Measurements from ENCODE around the gene PRSS33.

Gene PRSS33

DNA sequence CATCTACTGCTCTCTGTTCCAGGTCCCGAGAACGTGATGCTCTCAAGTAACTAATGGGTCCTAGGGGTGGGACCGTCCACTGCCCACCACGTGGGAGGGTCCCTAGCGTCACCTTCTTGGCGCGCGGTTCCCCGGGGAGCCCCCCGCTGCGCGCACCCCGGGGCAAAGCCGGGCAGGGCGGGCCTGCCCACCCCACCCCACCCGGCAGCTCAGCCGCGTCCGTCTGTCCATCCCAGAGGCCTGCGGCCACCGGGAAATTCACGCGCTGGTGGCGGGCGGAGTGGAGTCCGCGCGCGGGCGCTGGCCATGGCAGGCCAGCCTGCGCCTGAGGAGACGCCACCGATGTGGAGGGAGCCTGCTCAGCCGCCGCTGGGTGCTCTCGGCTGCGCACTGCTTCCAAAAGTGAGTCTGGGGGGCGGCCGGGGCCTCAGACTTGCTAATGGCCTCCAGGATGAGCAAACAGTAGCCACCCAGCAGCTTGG, 11.4 kb upstream of the PRSS33 start:
- DNase-seq = no peak

DNA sequence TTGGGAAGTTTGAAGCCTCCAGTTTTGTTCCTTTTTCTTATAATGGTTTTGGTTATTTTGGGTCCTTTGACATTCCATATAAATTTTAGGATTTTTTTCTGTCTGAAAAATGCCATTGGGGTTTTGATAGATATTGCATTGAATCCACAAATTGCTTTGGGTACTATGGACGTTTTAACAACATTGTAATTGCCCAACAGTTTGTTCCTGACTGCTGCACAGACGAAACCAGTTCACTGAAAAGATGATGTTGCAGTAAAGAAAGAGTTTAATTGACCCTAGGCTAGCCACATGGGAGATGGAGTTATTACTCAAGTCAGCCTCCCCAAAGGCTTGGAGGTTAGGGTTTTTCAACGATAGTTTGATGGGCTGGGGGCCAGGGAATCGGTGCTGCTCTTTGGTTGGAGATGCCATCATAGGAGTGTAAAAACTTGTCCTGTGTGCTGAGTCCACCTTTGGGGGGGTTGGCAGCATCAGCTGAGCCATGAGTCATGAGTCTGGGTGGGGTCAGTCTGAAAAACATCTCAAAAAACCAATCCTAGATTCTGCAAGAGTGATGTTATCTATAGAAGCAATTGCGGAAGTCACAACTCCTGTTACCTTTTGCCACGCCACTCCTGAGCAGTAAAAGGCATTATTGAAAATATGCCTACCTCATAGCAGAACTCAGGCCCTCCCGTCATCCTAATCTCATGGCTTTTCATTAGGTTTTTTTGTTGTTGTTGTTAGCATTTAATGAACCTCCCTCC, 8.2 kb upstream of the PRSS33 start:
- no peak for DNase-seq

DNA sequence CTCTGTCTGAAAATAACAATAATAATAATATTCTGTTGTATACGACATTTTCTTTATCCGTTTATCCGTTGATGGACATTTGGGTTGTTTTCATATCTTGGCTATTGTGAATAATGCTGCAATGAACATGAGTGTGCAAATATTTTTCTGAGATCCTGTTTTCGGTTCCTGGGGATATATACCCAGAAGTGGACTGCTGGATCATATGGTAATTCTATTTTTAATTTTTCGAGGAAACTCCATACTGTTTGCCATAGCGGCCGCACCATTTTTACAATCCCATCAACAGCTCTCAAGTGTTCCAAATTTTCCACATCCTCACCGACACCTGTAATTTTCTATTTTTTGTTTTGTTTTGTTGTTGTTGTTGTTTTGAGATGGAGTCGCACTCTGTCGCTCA, 5.6 kb upstream of the PRSS33 start:
- no peak for DNase-seq

DNA sequence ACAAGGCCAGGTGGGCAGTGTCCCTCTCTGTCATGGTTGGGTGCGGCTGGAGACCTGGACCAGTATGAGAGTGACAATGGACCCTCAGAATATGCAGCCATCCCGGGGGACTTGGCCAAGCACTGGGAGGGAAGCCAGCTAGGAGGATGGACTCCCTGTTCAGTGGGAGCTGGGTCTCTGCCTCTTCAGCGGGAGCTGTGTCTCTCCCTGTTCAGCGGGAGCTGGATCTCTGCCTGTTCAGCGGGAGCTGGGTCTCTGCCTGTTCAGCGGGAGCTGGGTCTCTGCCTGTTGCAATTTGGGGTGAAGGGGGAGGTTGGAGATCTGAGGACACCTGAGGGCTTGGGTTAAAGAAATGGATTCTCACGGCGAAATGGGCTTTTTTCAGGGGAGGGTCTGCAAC, 3.8 kb upstream of the PRSS33 start:
- no peak for DNase-seq

DNA sequence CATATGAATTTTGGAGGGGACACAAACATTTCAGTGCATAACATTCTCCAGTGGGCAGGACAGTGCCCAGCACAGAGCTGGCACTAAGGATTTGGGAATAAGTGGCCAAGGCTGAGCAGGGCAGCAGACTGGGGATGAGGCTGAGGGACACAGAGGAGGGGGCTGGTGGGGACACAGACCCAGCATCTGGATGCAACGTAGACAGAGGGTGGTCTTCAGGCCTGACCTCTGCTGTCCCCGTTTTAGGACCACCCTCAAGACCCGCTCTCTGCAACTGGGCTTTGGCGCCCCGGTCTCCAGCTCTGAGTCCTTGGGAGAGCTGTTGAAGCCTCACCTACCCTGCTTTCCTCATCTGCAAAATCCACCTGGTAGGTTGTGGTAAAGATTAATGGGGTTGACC, 3.3 kb upstream of the PRSS33 start:
- DNase-seq = no peak

DNA sequence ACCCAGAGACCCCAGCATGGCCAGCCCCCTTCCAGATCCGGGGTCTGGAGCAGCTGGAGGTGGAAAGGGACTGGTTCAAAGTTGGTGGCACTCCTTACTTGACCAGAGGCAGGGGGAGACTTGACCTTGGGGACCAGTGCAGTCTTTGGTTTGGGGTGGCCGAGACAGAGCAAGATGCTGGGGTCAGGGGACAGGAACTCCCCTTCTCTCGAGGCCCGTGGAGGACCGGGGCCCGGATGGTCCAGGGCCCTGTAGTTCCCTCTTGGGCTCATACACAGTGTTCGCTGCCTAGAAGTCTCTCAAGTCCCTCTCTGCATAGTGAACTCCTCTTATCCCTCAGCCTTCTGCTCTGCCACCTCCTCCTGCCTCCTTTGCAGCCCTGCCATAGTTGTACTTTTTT, 601 bp upstream of the PRSS33 start:
- no peak for DNase-seq

DNA sequence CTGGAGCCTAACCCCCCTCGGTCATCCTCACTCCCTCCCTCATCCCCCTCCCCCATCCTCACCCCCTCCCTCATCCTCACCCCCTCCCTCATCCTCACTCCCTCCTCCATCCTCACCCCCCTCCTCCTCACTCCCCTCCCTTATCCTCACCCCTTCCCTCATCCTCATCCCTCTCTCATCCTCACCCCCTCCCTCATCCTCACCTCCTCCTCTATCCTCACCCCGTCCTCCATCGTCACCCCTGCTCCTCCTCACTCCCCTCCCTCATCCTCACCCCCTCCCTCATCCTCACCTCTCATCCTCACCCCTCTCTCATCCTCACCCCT, 571 bp downstream of the PRSS33 start:
- no peak for DNase-seq

DNA sequence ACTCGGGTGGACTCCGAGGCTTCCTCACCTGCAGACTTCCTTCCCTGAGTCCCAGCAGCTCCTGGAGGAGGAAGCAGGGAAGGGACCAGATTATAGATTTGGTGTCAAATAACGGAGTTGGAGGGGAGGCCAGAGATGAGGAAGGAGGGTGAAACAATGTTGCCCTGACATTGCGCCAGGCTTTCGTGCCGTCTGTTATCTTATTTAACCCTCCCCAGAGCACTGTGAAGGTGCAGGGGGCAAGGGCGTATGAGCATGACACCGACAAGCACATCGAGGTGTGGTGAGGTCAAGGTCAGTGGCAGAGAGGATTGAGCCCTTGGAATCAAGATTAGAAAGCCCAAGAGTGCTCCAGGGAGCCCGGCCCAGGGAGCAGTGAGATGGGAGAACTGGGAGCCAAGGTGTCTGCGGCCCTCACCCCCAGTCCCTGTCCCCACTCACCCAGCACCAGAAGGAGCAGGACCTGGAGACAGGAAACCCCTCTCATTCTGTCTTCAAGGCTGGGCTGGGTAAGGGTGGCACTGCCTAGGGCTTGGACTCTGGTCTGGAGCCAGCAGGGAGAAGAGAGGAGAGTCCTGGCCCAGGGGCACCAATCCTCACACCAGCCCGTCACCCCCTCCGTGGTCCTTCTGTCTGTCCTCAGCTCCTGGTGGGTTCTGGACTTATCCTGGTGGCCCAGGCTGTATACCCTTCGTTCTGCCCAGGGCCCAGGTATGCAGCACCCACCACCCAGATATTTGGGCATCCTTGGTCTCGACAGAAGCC, 1.1 kb downstream of the PRSS33 start:
- no peak for DNase-seq

DNA sequence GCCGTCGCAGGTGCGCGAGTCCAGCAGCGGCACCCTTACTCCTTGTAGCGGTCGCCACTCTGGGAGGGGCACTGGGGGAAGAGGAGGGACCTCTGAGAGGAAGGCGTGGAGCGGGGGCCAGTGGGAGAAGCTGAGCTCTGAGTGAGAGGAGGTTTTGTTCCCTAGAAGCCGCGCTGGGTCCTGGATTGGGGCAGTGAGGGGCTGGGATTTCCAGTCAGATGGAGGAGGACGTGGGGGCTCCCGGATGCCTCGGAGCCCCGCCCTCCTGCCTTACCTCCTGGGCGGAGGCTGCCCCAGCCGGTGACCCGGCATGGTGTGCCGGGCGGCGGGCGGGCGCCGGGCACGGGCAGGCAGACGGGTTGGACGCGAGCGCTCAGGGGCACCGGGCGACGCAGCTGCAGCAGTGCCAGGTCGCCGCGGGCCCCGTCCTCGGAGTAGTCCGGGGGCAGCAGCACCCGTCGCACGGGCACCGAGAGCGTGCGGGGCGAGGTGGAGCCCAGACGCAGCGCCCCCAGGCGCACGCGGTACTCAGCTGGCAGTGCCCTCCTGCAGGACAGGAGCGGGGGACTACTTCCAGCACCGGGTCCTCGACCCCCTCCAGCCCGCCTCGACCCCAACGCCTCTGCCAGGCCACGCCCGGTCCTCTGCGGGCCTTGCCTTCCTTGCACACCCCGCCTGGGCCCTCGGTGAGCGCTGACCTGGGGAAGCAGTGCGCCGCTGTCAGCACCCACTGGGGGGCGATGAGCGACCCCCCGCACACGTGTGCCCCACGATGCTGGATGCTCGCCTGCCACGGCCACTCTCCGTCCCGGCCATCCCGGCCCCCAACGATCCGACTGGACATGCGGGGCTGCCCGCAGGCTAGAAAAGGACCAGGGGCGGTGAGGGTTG, 2.0 kb downstream of the PRSS33 start:
- DNase-seq = no peak

DNA sequence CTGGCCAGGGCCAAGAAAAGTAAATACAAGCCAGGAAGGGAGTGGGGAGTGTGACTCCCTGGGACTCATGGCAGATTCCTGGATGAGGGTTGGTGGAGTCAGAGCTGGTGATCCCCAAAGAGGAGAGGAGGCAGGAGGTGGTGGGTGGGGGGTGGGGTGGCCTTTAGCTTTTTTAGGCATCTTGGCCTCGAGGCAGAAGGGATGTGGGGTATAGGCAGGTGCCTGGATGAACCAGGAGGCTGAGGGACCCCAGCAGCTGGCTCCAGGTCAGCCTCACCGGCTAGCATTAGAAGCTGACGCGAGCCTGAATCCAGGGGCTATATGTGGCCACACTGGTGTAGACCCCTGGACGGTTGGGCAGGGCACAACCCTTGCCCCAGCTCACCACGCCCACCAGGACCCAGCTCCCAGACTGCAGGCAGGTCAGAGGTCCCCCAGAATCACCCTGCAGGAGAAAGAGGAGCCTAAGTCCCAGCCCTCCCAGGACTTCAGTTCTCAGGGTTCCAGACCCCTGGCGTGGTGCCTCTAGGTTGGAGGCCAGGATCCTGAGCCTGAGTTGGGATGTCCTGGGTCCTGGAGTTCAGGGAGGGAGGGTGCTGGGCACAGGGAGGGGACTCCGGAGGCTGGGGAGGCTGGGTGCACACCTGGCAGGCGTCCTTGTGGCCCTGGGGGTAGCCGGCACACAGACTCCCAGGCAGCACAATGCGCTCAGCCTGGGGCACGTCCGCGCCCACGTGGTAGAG, 2.8 kb downstream of the PRSS33 start:
- DNase-seq = no peak

DNA sequence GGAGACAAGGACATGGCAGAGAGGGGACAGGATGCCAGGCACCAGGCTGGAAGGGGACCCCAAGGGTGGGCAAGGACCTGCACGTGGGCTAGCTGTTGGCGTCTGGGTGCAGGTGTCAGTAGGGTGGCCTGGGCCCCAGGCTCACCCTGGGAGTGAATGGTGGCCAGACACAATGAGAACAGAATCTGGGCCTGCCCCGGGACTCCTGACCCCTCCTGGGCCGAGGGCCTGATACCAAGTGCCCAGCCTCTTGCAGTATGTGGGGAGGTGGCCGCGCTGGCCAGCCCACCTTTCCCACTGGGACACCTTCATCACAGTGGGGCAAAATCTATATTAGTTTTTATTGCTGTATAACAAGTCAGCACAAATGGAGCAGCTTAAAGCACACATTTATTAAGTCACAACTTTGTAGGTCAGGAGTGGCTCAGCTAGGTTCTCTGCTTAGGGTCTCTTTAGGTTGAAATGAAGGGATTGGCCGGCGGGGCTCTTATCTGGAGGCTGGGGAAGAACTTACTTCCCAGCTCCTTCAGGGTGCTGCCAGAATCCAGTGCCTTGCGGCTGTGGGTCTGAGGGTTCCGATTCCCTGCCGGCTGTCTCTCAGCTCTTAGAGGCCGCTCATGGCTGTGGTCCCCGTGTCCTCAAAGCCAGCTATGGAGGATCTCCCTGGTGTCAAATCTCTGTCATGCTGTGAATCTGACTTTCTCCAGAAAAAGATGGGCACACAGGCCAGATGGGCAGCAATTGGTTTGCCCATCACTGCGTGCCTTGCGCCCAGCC, 3.6 kb downstream of the PRSS33 start:
- no peak for DNase-seq

DNA sequence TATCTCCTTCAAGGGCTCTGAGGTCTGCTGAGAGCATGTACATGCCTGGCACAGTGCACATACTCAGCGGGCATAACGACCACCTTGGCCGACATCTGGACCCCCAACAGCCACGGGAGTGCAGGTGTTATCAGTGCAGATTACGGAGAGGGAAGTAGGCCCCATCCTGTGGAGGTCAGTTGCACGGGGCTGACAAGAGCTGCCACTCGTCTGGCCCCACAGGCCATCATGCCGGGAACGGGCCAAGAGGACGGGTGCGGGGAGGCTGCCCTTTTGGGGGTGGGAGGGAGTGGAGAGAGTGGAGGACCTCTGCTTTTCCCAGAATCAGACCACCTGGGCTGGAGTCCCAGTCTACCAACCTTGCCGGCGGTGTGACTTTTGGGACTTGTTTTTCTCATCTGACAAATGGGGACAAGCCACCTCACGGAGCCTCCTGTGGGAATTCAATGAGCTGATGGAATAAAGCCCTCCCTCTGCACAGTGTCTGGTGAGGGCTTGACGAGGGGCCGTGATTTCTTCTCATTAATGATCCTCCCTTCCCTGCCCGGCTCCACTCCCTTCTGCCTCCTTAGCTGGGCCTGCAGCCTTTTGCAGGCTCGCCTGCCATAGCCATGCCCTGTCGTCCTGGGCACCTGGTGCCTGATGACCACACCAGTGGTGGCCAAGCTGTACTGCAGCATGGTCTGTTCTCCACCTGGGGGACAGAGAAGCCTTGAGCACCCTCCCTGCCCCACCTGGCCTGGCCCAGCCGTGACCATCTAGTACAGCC, 4.6 kb downstream of the PRSS33 start:
- DNase-seq = no peak

DNA sequence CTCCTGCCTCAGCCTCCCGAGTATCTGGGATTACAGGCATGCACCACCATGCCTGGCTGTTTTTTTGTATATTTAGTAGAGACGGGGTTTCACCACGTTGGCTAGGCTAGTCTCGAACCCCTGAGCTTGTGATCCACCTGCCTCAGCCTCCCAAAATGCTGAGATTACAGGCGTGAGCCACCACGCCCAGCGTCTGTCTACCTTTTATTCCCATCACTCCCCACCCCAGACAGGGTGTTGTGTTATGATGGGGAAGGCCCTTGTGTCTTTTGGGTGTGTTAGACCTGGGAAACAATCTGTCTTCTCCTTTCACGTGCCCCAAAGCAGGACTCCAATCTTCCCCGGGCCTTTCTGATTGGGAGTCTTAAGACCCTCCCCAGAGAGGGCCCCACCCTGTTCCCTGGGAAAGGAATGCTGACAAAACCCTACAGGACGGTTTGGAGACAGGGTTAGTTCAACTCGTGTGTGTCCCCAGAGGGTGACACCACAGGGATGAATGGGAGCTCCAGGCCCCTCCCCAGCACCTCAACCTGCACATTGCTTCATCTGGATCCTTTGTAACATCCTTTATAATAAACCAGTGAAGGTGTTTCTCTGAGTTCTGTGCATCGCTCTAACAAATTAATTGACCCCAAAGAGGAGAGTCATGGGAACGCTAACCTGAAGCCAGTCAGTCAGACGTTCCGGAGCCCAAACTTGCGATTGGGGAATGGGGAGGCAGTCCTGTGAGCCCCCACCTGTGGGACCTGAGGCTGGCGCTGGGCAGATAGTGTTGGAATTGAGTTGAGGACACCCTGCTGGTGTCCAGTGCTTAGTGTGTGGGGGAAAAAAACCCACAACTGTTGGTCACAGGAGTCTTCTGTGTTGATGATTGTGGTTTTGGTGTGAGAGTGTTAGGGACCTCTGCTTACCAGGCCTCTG, 7.1 kb downstream of the PRSS33 start:
- DNase-seq = no peak

DNA sequence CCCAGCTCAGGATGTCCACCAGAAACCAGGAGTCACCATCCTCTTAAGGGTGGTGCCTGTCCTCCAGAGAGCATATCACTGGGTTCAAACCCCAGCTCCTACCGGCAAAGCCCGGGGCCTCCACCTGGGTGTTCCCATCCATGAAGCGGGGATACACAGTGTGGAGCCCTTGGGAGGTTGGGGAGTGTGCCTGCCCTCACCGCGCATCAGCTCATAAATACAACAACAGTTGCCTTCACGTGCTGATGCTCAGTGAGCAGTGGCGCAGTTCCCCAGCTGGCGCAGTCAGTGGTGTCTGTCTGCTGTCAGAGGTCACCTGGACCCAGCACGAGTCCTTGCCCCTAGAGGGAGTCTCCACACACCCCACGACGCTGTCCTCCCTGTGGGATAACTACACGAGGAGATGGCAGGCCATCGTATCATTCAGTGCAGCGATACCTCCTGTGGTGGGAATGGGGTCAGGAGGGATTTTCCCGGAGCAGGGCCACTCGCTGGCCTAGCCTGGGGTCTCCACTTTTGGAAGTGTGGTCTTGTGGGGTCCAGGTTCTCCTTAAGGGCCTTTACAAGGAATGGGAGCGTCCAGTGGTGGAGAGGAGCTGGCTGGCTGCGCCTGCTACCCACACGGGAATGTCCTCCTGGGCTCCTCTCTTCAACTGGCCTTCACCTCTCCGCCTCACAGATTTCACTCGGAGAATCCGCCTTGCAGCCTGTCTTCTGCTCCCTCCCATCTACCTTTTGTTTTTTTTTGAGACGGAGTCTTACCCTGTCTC, 8.0 kb downstream of the PRSS33 start:
- no peak for DNase-seq

DNA sequence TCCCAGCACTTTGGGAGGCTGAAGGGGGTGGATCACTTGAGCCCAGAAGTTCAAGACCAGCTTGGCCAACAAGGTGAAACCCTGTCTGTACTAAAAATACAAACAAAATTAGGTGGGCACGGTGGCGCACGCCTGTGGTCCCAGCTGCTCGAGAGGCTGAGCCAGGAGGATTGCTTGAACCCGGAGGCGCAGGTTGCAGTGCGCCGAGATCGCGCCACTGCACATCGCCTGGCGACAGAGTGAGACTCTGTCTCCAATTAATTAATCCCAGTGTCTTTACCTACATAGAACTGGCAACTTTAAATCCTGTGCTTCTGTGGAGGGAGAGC, 8.8 kb downstream of the PRSS33 start:
- DNase-seq = no peak

DNA sequence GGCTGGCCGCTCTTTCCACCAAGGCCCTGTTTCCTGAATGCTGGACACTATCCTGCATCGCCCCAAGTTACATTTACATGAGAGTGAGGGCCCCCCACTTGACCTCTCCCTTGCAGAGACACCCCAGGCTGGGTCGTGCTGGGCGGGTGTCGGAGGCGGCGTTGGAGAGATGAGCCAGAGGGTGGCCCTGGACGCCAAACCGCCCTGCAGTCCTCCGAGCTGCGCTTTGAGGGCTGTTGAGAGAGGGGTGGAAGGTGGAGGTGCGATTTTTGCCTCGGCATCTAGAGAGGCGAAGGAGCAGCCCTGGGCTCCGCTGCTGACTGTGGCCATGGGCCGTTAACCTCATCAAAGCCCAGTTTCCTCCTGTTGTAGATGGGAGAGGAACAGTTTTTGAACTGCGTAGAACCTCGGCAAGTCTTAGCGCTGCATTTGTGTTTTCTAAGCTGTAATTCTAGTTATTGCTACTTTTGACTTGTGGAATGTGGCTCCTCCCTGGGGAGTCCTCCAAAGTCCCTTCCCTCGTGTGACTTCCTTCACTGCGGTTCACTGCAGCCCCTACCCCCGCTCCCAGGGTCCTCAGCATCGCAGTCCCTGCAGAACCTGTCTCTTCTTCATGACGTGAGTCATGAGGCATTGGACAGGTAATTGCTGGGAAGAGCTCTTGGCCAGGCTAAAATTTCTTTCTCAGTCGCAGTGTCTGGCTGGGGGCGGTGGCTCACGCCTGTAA, 9.3 kb downstream of the PRSS33 start:
- no peak for DNase-seq

DNA sequence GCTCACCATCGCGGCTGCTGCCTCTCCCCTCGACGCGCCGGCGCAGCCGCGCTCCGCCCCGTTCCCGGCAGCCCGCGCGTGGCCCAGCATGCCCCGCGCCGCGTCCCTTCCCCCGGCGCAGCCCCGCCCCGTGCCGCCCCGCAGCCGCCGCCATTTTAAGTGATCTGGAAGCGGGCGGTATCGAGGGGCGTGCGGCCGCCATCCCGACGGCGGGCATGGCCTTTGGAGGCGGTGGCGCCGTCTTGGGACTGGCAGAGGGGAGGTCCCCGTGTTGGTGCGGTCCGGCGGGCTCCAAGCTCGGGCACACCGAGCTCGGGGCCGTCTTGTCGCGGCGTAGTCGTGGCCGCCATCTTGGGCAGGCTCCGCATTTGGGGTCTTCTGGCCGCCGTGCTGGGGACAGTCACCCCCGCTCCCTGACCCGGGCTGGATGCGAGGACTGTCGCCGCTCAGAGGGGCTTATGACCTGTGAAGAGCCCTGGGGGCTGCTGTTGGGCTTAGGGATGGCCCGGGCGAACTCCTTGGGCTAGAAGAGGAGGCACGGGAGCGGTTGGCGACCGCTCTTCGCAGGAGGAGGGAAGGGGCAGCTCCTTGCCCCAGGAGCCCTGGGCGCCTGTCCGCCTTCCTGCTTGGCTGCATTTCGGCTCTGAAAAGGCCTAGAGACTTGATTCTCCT, 10.0 kb downstream of the PRSS33 start, which contains the start of gene ELOB:
Gene ELOB, minus strand, starts transcription at position 50 of the 672 bp plus-strand sequence. Its CDS starts 41 bp downstream, at position 9.
- DNase-seq = peak; percentile 88

Data from stimulated activated CD4-positive, alpha-beta T cell treated with anti-CD3 and anti-CD28 coated beads, Interleukin-1b, Interleukin-23, amount 100 ng/mL, for 48 hours (primary cell).